Measurements from ENCODE around the gene RANBP9.

GRCh38 chr6:13742961-13743735 lies 31.5 kb upstream of the RANBP9 start:
- no peak for TF ChIP-seq CREB1 (CRISPR knock-in tag; IDR thresholded peaks at IDR 0.05; ENCODE audit: low read depth)
- TF ChIP-seq CTCF (conservative IDR thresholded peaks at IDR 0.05; ENCODE audit: low read depth in 2 of 2) = no peak
- no peak for TF ChIP-seq EZH2 (IDR thresholded peaks at IDR 0.05; ENCODE audit: low read depth, unreplicated experiment)
- no peak for TF ChIP-seq EZH2phosphoT487 (IDR thresholded peaks at IDR 0.05; ENCODE audit: unreplicated experiment)
- TF ChIP-seq POLR2AphosphoS5 (IDR thresholded peaks at IDR 0.05; ENCODE audit: low read depth) = no peak
- no peak for TF ChIP-seq REST (IDR thresholded peaks at IDR 0.05; ENCODE audit: unreplicated experiment)
- TF ChIP-seq JUNB (IDR thresholded peaks at IDR 0.05; ENCODE audit: unreplicated experiment) = no peak
- TF ChIP-seq ZNF462 (CRISPR knock-in tag; IDR thresholded peaks at IDR 0.05) = no peak
- TF ChIP-seq ETS1 (IDR thresholded peaks at IDR 0.05) = no peak
- no peak for TF ChIP-seq STAT1 (IDR thresholded peaks at IDR 0.05; ENCODE audit: unreplicated experiment)
- TF ChIP-seq NANOG (IDR thresholded peaks at IDR 0.05; ENCODE audit: borderline replicate concordance) = no peak
- TF ChIP-seq ZNF331 (CRISPR knock-in tag; IDR thresholded peaks at IDR 0.05; ENCODE audit: low read depth) = no peak
- no peak for TF ChIP-seq ZNF114 (CRISPR knock-in tag; IDR thresholded peaks at IDR 0.05)
